Keratinocyte (primary cell): ENCODE data around the gene PIGO. TPM values are rescaled to one million over a fixed set of nuclear protein-coding genes. Genes with fewer than 3 reads are reported as not detected.
A peak's percentile ranks its signal among the peaks of the same experiment; 100 is the strongest.

Source experiments
- DNase-seq: peaks from one replicate; pipeline ENCODE4 v3.0.0-alpha.2; 2011; ENCODE audit warnings: low read depth, missing footprints, low spot score
- FAIRE-seq: peaks from 2 replicates; lab custom pipeline; 2011; peaks lifted over from hg19 to GRCh38; lab: Jason Lieb, UNC
- H2AFZ ChIP-seq: 2 replicates; pipeline ENCODE4 v1.6.0; 2012; ENCODE audit warnings: low read length, control low read depth, inconsistent platforms; ENCODE audit not compliant: control insufficient read depth
- H3K27ac ChIP-seq: 2 replicates; pipeline ENCODE4 v1.5.1; 2011; ENCODE audit warnings: low read length; ENCODE audit not compliant: control insufficient read depth, insufficient read depth
- H3K27me3 ChIP-seq: 3 replicates; pipeline ENCODE4 v1.6.0; 2011; ENCODE audit warnings: low read length; ENCODE audit not compliant: control insufficient read depth, insufficient read depth; ENCODE audit errors: extremely low read depth
- H3K36me3 ChIP-seq, 2 experiments: 2 replicates in 1 of 2; 3 replicates in 1 of 2; pipeline ENCODE4 v1.5.1; 2011; ENCODE audit warnings: low read length in 2 of 2, mild to moderate bottlenecking in 1 of 2; ENCODE audit not compliant: control insufficient read depth in 2 of 2, insufficient read depth in 2 of 2; ENCODE audit errors: extremely low read depth in 1 of 2
- H3K4me1 ChIP-seq: 3 replicates; pipeline ENCODE4 v1.5.1; 2011; ENCODE audit warnings: low read length; ENCODE audit not compliant: control insufficient read depth, insufficient read depth; ENCODE audit errors: extremely low read depth
- H3K4me2 ChIP-seq: 3 replicates; pipeline ENCODE4 v1.6.0; 2011; ENCODE audit warnings: low read depth, low read length; ENCODE audit not compliant: control insufficient read depth, insufficient read depth; ENCODE audit errors: extremely low read depth
- H3K4me3 ChIP-seq, 3 experiments: fragments of 200-600 bp in 1 of 3; sonication (generic) in 1 of 3; 2 replicates in 2 of 3; 3 replicates in 1 of 3; pipeline ENCODE4 v1.5.1; 2011 to 2016; ENCODE audit warnings: low read length in 3 of 3, mild to moderate bottlenecking in 3 of 3, control low read depth in 2 of 3, inconsistent platforms in 1 of 3, low read depth in 1 of 3, mixed read lengths in 1 of 3, mixed run types in 1 of 3, moderate library complexity in 1 of 3; ENCODE audit not compliant: control insufficient read depth in 2 of 3, insufficient read depth in 2 of 3; ENCODE audit errors: extremely low read depth in 1 of 3
- H3K79me2 ChIP-seq: 2 replicates; pipeline ENCODE4 v1.6.0; 2012; ENCODE audit warnings: low read length; ENCODE audit not compliant: control insufficient read depth, insufficient read depth
- H3K9ac ChIP-seq: 3 replicates; pipeline ENCODE4 v1.6.0; 2011; ENCODE audit warnings: low read length; ENCODE audit not compliant: control insufficient read depth, insufficient read depth; ENCODE audit errors: extremely low read depth
- H3K9me1 ChIP-seq: 3 replicates; pipeline ENCODE4 v1.6.0; 2011; ENCODE audit warnings: low read length; ENCODE audit not compliant: control insufficient read depth, insufficient read depth; ENCODE audit errors: extremely low read depth
- H3K9me3 ChIP-seq: 2 replicates; pipeline ENCODE4 v1.5.1; 2012; ENCODE audit warnings: low read depth, low read length; ENCODE audit not compliant: control insufficient read depth
- H4K20me1 ChIP-seq: 3 replicates; pipeline ENCODE4 v1.6.0; 2011; ENCODE audit warnings: low read length; ENCODE audit not compliant: control insufficient read depth, insufficient read depth; ENCODE audit errors: extremely low read depth
- CTCF ChIP-seq, 3 experiments: IDR thresholded peaks in 1 of 3; conservative IDR thresholded peaks in 1 of 3; optimal IDR thresholded peaks in 1 of 3; 2 replicates in 2 of 3; 3 replicates in 1 of 3; pipeline versions ENCODE3 to v1.5.1; 2011; ENCODE audit warnings: low read length in 3 of 3, mild to moderate bottlenecking in 3 of 3, moderate library complexity in 2 of 3, control low read depth in 1 of 3, inconsistent platforms in 1 of 3; ENCODE audit not compliant: insufficient read depth in 2 of 3; ENCODE audit errors: extremely low read depth in 1 of 3
- EZH2 ChIP-seq: IDR thresholded peaks from one replicate; pipeline ENCODE4 v1.6.1; 2012; ENCODE audit warnings: inconsistent platforms, mild to moderate bottlenecking, low read length, moderate library complexity
- dilution Hi-C: fragments of 300-500 bp; cut with MboI; formaldehyde crosslinking; loops from one replicate; pipeline ENCODE4 v1.7.0; 2020; ENCODE audit warnings: low sequenced_read_pairs; ENCODE audit not compliant: extremely low pct_ligation_motif_present
- polyA plus RNA-seq, 5 experiments: library from polyadenylated mRNA; depleted of rRNA in 3 of 5; stranded (reverse) in 3 of 5; stranded (forward) in 1 of 5; unstranded in 1 of 5; fragments of >200 nt; gene quantifications; 1 replicate in 1 of 5; 2 replicates in 3 of 5; 3 replicates in 1 of 5; pipeline versions ENCODE4 v1.2.1 to v1.2.3, GENCODE V29; 2011 to 2012; ENCODE audit warnings: missing spikeins in 2 of 5, low read depth in 1 of 5, low replicate concordance in 1 of 5
- small RNA-seq, 3 experiments: library from RNA; depleted of rRNA; stranded (forward); fragments of <200 nt; gene quantifications; one replicate each; pipeline ENCODE3, GENCODE V24; 2012; ENCODE audit warnings: low read depth in 3 of 3, low replicate concordance in 1 of 3; ENCODE audit not compliant: insufficient read length in 3 of 3

PIGO gene
- polyA plus RNA-seq, 1 donor (not counting 4 experiments of a cell fraction or from before 2014, with no cell fraction given), result 18.6 TPM

GRCh38 chr9:35042891-35043545, 53.4 kb downstream of the PIGO start:
- no peak for TF ChIP-seq CTCF (optimal IDR thresholded peaks at IDR 0.05 in 1 of 3, IDR thresholded peaks at IDR 0.05 in 1 of 3, conservative IDR thresholded peaks at IDR 0.05 in 1 of 3; ENCODE audit: extremely low read depth in 1 of 3, insufficient read depth in 2 of 3, low read length in 3 of 3)
- TF ChIP-seq EZH2, result no peak
- no peak overlapping the region for H3K4me2 ChIP-seq
- dilution Hi-C loops, result no loop called here
- peaks cover 2% of the 10 kb centered on the region for H4K20me1 ChIP-seq
- peaks cover 17% of the 10 kb centered on the region for H3K4me1 ChIP-seq
- no peak overlapping the region for H3K4me3 ChIP-seq
- no peak overlapping the region for H3K9ac ChIP-seq
- H3K36me3 ChIP-seq, result peaks cover 3% of the 10 kb centered on the region in 2 experiments
- no peak for DNase-seq
- no peak overlapping the region for H3K27ac ChIP-seq
- no peaks in the 10 kb centered on the region for H3K9me3 ChIP-seq
- H3K27me3 ChIP-seq, result no peaks in the 10 kb centered on the region
- no peaks in the 10 kb centered on the region for H3K9me1 ChIP-seq
- H2AFZ ChIP-seq, result no peak overlapping the region
- no peak for FAIRE-seq
- H3K79me2 ChIP-seq, result no peaks in the 10 kb centered on the region

DNA sequence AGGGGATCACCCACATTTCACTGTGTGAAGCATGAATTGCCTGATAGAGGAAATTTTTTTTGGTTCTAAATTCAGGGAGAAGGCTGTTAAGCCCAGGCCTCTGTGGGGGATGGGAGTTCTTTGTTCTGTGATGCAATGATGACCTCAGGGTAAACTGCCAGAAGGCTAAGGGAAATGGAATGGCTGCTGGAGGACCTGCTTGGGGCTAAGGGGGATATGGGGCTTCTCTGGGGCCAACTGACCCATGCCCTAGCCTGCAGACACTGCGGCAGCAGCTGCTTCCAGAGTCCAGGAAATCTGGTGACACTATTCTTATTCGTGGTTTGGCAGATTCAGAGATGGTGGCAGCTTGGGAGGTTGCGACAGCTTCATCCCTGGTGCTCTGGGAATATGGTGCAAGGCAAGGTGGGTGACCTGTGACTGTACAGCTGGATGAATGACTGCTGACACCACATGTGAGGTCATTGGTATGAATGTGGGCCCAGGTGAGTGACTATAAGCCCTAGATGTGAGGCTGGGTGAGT, 54.2 kb downstream of the PIGO start:
- Histone ChIP-seq H3K79me2 (no peaks in the 10 kb centered on the region), H3K4me3 (no peak overlapping the region), H3K9me1 (no peaks in the 10 kb centered on the region), H3K9me3 (no peaks in the 10 kb centered on the region), H3K4me2 (no peak overlapping the region), H3K4me1 (peaks cover 17% of the 10 kb centered on the region), H2AFZ (no peak overlapping the region), H3K27ac (peak overlapping the region; percentile 5), H3K9ac (no peak overlapping the region), H4K20me1 (no peaks in the 10 kb centered on the region), H3K36me3 (peaks cover 3% of the 10 kb centered on the region in 2 experiments), H3K27me3 (no peaks in the 10 kb centered on the region)
- TF ChIP-seq CTCF (optimal IDR thresholded peaks at IDR 0.05 in 1 of 3, IDR thresholded peaks at IDR 0.05 in 1 of 3, conservative IDR thresholded peaks at IDR 0.05 in 1 of 3; ENCODE audit: extremely low read depth in 1 of 3, insufficient read depth in 2 of 3, low read length in 3 of 3) (no peak), EZH2 (no peak)
- FAIRE-seq (peak; percentile 5), DNase-seq (no peak)
- dilution Hi-C loops, result no loop called here

Small RNA genes lying within 50 kb of the gene (small RNA-seq; reads per million reads assigned to genes)
- gene RN7SL338P, result 0 reads per million in 3 experiments

Other genes starting within 250 kb of the PIGO start
- 0.04 to 0.09 TPM (median 0.04 TPM) in 3 replicates for gene PHF24, start 138.3 kb downstream of the PIGO start, polyA plus RNA-seq
- gene DNAJB5, start 106.8 kb downstream of the PIGO start, polyA plus RNA-seq, result 2.4 to 3.9 TPM (median 2.7 TPM) in 3 replicates
- gene VCP, start 24.0 kb downstream of the PIGO start, polyA plus RNA-seq, result 339 to 414 TPM (median 356 TPM) in 3 replicates
- gene FANCG, start 16.6 kb downstream of the PIGO start, polyA plus RNA-seq, result 9.4 to 14.6 TPM (median 14.5 TPM) in 3 replicates
- 149 to 174 TPM (median 154 TPM) in 3 replicates for gene STOML2, start 6.5 kb upstream of the PIGO start, polyA plus RNA-seq
- 32.7 to 51.3 TPM (median 39.4 TPM) in 3 replicates for gene ATOSB, start 19.3 kb upstream of the PIGO start, polyA plus RNA-seq
- gene UNC13B, start 65.4 kb upstream of the PIGO start, polyA plus RNA-seq, result 9.3 to 10.9 TPM (median 9.8 TPM) in 3 replicates